Keratinocyte (primary cell): ENCODE results near the gene PTPRN2. TPM values are rescaled to one million over a fixed set of nuclear protein-coding genes. Genes with fewer than 3 reads are reported as not detected.

Experiments
- DNase-seq: peaks from one replicate; pipeline ENCODE4 v3.0.0-alpha.2; 2011; ENCODE audit warnings: low read depth, missing footprints, low spot score
- FAIRE-seq: peaks from 2 replicates; lab custom pipeline; 2011; peaks lifted over from hg19 to GRCh38; lab: Jason Lieb, UNC
- H2AFZ ChIP-seq: 2 replicates; pipeline ENCODE4 v1.6.0; 2012; ENCODE audit warnings: low read length, control low read depth, inconsistent platforms; ENCODE audit not compliant: control insufficient read depth
- H3K27ac ChIP-seq: 2 replicates; pipeline ENCODE4 v1.5.1; 2011; ENCODE audit warnings: low read length; ENCODE audit not compliant: control insufficient read depth, insufficient read depth
- H3K27me3 ChIP-seq: 3 replicates; pipeline ENCODE4 v1.6.0; 2011; ENCODE audit warnings: low read length; ENCODE audit not compliant: control insufficient read depth, insufficient read depth; ENCODE audit errors: extremely low read depth
- H3K36me3 ChIP-seq, 2 experiments: 2 replicates in 1 of 2; 3 replicates in 1 of 2; pipeline ENCODE4 v1.5.1; 2011; ENCODE audit warnings: low read length in 2 of 2, mild to moderate bottlenecking in 1 of 2; ENCODE audit not compliant: control insufficient read depth in 2 of 2, insufficient read depth in 2 of 2; ENCODE audit errors: extremely low read depth in 1 of 2
- H3K4me1 ChIP-seq: 3 replicates; pipeline ENCODE4 v1.5.1; 2011; ENCODE audit warnings: low read length; ENCODE audit not compliant: control insufficient read depth, insufficient read depth; ENCODE audit errors: extremely low read depth
- H3K4me2 ChIP-seq: 3 replicates; pipeline ENCODE4 v1.6.0; 2011; ENCODE audit warnings: low read depth, low read length; ENCODE audit not compliant: control insufficient read depth, insufficient read depth; ENCODE audit errors: extremely low read depth
- H3K4me3 ChIP-seq, 3 experiments: fragments of 200-600 bp in 1 of 3; sonication (generic) in 1 of 3; 2 replicates in 2 of 3; 3 replicates in 1 of 3; pipeline ENCODE4 v1.5.1; 2011 to 2016; ENCODE audit warnings: low read length in 3 of 3, mild to moderate bottlenecking in 3 of 3, control low read depth in 2 of 3, inconsistent platforms in 1 of 3, low read depth in 1 of 3, mixed read lengths in 1 of 3, mixed run types in 1 of 3, moderate library complexity in 1 of 3; ENCODE audit not compliant: control insufficient read depth in 2 of 3, insufficient read depth in 2 of 3; ENCODE audit errors: extremely low read depth in 1 of 3
- H3K79me2 ChIP-seq: 2 replicates; pipeline ENCODE4 v1.6.0; 2012; ENCODE audit warnings: low read length; ENCODE audit not compliant: control insufficient read depth, insufficient read depth
- H3K9ac ChIP-seq: 3 replicates; pipeline ENCODE4 v1.6.0; 2011; ENCODE audit warnings: low read length; ENCODE audit not compliant: control insufficient read depth, insufficient read depth; ENCODE audit errors: extremely low read depth
- H3K9me1 ChIP-seq: 3 replicates; pipeline ENCODE4 v1.6.0; 2011; ENCODE audit warnings: low read length; ENCODE audit not compliant: control insufficient read depth, insufficient read depth; ENCODE audit errors: extremely low read depth
- H3K9me3 ChIP-seq: 2 replicates; pipeline ENCODE4 v1.5.1; 2012; ENCODE audit warnings: low read depth, low read length; ENCODE audit not compliant: control insufficient read depth
- H4K20me1 ChIP-seq: 3 replicates; pipeline ENCODE4 v1.6.0; 2011; ENCODE audit warnings: low read length; ENCODE audit not compliant: control insufficient read depth, insufficient read depth; ENCODE audit errors: extremely low read depth
- CTCF ChIP-seq, 3 experiments: IDR thresholded peaks in 1 of 3; conservative IDR thresholded peaks in 1 of 3; optimal IDR thresholded peaks in 1 of 3; 2 replicates in 2 of 3; 3 replicates in 1 of 3; pipeline versions ENCODE3 to v1.5.1; 2011; ENCODE audit warnings: low read length in 3 of 3, mild to moderate bottlenecking in 3 of 3, moderate library complexity in 2 of 3, control low read depth in 1 of 3, inconsistent platforms in 1 of 3; ENCODE audit not compliant: insufficient read depth in 2 of 3; ENCODE audit errors: extremely low read depth in 1 of 3
- EZH2 ChIP-seq: IDR thresholded peaks from one replicate; pipeline ENCODE4 v1.6.1; 2012; ENCODE audit warnings: inconsistent platforms, mild to moderate bottlenecking, low read length, moderate library complexity
- dilution Hi-C: fragments of 300-500 bp; cut with MboI; formaldehyde crosslinking; loops from one replicate; pipeline ENCODE4 v1.7.0; 2020; ENCODE audit warnings: low sequenced_read_pairs; ENCODE audit not compliant: extremely low pct_ligation_motif_present
- polyA plus RNA-seq, 5 experiments: library from polyadenylated mRNA; depleted of rRNA in 3 of 5; stranded (reverse) in 3 of 5; stranded (forward) in 1 of 5; unstranded in 1 of 5; fragments of >200 nt; gene quantifications; 1 replicate in 1 of 5; 2 replicates in 3 of 5; 3 replicates in 1 of 5; pipeline versions ENCODE4 v1.2.1 to v1.2.3, GENCODE V29; 2011 to 2012; ENCODE audit warnings: missing spikeins in 2 of 5, low read depth in 1 of 5, low replicate concordance in 1 of 5

PTPRN2 gene
- polyA plus RNA-seq, 1 donor (not counting 4 experiments of a cell fraction or from before 2014, with no cell fraction given), result not detected

GRCh38 chr7:158032561-158033115 is 555.0 kb downstream of the PTPRN2 start:
- FAIRE-seq (no peak), DNase-seq (no peak)
- Histone ChIP-seq H3K27ac (no peak overlapping the region), H3K79me2 (no peaks in the 10 kb centered on the region), H3K27me3 (no peaks in the 10 kb centered on the region), H2AFZ (no peak overlapping the region), H3K4me2 (no peak overlapping the region), H3K4me1 (no peaks in the 10 kb centered on the region), H3K36me3 (no peaks in the 10 kb centered on the region), H3K4me3 (no peak overlapping the region), H3K9me3 (peaks cover 9% of the 10 kb centered on the region), H3K9ac (no peak overlapping the region), H4K20me1 (no peaks in the 10 kb centered on the region), H3K9me1 (no peaks in the 10 kb centered on the region)
- TF ChIP-seq CTCF (optimal IDR thresholded peaks at IDR 0.05 in 1 of 3, IDR thresholded peaks at IDR 0.05 in 1 of 3, conservative IDR thresholded peaks at IDR 0.05 in 1 of 3; ENCODE audit: extremely low read depth in 1 of 3, insufficient read depth in 2 of 3, low read length in 3 of 3), result no peak
- no peak for TF ChIP-seq EZH2
- dilution Hi-C loops, result no loop called here

GRCh38 chr7:158031867-158032308 is 555.7 kb downstream of the PTPRN2 start:
- H3K9me1 ChIP-seq, result no peaks in the 10 kb centered on the region
- no peak overlapping the region for H3K4me2 ChIP-seq
- DNase-seq (no peak), FAIRE-seq (no peak)
- no peaks in the 10 kb centered on the region for H4K20me1 ChIP-seq
- peaks cover 11% of the 10 kb centered on the region for H3K9me3 ChIP-seq
- H3K4me3 ChIP-seq, result no peak overlapping the region
- no peak overlapping the region for H3K9ac ChIP-seq
- H3K79me2 ChIP-seq, result no peaks in the 10 kb centered on the region
- H3K4me1 ChIP-seq, result no peaks in the 10 kb centered on the region
- TF ChIP-seq EZH2, result no peak
- no peak for TF ChIP-seq CTCF (optimal IDR thresholded peaks at IDR 0.05 in 1 of 3, IDR thresholded peaks at IDR 0.05 in 1 of 3, conservative IDR thresholded peaks at IDR 0.05 in 1 of 3; ENCODE audit: extremely low read depth in 1 of 3, insufficient read depth in 2 of 3, low read length in 3 of 3)
- no peaks in the 10 kb centered on the region for H3K36me3 ChIP-seq
- H3K27ac ChIP-seq, result no peak overlapping the region
- no peaks in the 10 kb centered on the region for H3K27me3 ChIP-seq
- dilution Hi-C loops, result no loop called here
- no peak overlapping the region for H2AFZ ChIP-seq
